Measurements from ENCODE around the gene EPB42. TPM values are rescaled to one million over a fixed set of nuclear protein-coding genes. Genes with fewer than 3 reads are reported as not detected.

EPB42 gene
- total RNA-seq, 2 experiments from 2014 or later = not detected

GRCh38 chr15:43267439-43267838 lies 46.6 kb upstream of the EPB42 start:
- Mint-ChIP-seq H3K4me1 (ENCODE audit: low read depth) (peaks cover 5% of the 10 kb centered on the region), H3K9me3 (no peaks in the 10 kb centered on the region), H3K4me3 (no peak overlapping the region), H3K27me3 (peaks cover 9% of the 10 kb centered on the region), H3K36me3 (ENCODE audit: low read depth) (no peaks in the 10 kb centered on the region), H3K27ac (no peak overlapping the region)
- H3K4me3 ChIP-seq (ENCODE audit: low read length) = no peak overlapping the region
- no peaks in the 10 kb centered on the region for H3K9me3 ChIP-seq (ENCODE audit: control insufficient read depth in 1 of 2, insufficient read depth in 1 of 2, low read length in 2 of 2)
- no peaks in the 10 kb centered on the region for H3K36me3 ChIP-seq (ENCODE audit: insufficient read depth, low read length)
- ChIA-PET POLR2A (no interaction called here), CTCF (interaction anchor here (2.6 kb wide), 1 partner anchor 18 kb away, joined by 6 read pairs; no protein-coding TSS in a partner anchor)
- TF ChIP-seq, protein P1, sequence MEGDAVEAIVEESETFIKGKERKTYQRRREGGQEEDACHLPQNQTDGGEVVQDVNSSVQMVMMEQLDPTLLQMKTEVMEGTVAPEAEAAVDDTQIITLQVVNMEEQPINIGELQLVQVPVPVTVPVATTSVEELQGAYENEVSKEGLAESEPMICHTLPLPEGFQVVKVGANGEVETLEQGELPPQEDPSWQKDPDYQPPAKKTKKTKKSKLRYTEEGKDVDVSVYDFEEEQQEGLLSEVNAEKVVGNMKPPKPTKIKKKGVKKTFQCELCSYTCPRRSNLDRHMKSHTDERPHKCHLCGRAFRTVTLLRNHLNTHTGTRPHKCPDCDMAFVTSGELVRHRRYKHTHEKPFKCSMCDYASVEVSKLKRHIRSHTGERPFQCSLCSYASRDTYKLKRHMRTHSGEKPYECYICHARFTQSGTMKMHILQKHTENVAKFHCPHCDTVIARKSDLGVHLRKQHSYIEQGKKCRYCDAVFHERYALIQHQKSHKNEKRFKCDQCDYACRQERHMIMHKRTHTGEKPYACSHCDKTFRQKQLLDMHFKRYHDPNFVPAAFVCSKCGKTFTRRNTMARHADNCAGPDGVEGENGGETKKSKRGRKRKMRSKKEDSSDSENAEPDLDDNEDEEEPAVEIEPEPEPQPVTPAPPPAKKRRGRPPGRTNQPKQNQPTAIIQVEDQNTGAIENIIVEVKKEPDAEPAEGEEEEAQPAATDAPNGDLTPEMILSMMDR (IDR thresholded peaks at IDR 0.05) = no peak
- H3K4me1 ChIP-seq (ENCODE audit: insufficient read depth, low read length) = peaks cover 9% of the 10 kb centered on the region
- ATAC-seq (ENCODE audit: poor library complexity) (no peak), DNase-seq (no peak)
- H3K27me3 ChIP-seq (ENCODE audit: control insufficient read depth in 1 of 2, insufficient read depth in 2 of 2, low read length in 2 of 2) = peaks cover 0 to 3% of the 10 kb centered on the region in 2 experiments
- intact Hi-C loops (cut with DNase I, micrococcal nuclease) = no loop called here
- H3K27ac ChIP-seq (ENCODE audit: low read depth in 1 of 2, low read length in 2 of 2) = no peak overlapping the region

- ATAC-seq (ENCODE audit: poor library complexity) (no peak), DNase-seq (no peak)
- no peak within 1 kb of the TSS for H3K4me3 ChIP-seq (ENCODE audit: low read length)
- intact Hi-C loops (cut with DNase I, micrococcal nuclease) = no loop called here
- Mint-ChIP-seq H3K4me1 (ENCODE audit: low read depth) (peaks cover 5% of the 10 kb centered on the region), H3K27me3 (peaks cover 5% of the 10 kb centered on the region), H3K9me3 (no peaks in the 10 kb centered on the region), H3K4me3 (no peak within 1 kb of the TSS), H3K27ac (no peak within 1 kb of the TSS), H3K36me3 (ENCODE audit: low read depth) (no peaks in the 10 kb centered on the region)
- H3K9me3 ChIP-seq (ENCODE audit: control insufficient read depth in 1 of 2, insufficient read depth in 1 of 2, low read length in 2 of 2) = no peaks in the 10 kb centered on the region
- CTCF ChIA-PET = interaction anchor here (2.6 kb wide), 1 partner anchor 19 kb away, joined by 6 read pairs; no protein-coding TSS in a partner anchor
- H3K36me3 ChIP-seq (ENCODE audit: insufficient read depth, low read length) = no peaks in the 10 kb centered on the region
- POLR2A ChIA-PET = no interaction called here
- no peak within 1 kb of the TSS for H3K27ac ChIP-seq (ENCODE audit: low read depth in 1 of 2, low read length in 2 of 2)
- peaks cover 9% of the 10 kb centered on the region for H3K4me1 ChIP-seq (ENCODE audit: insufficient read depth, low read length)
- peaks cover 0 to 3% of the 10 kb centered on the region in 2 experiments for H3K27me3 ChIP-seq (ENCODE audit: control insufficient read depth in 1 of 2, insufficient read depth in 2 of 2, low read length in 2 of 2)
- TF ChIP-seq, protein P1 (IDR thresholded peaks at IDR 0.05) = no peak
Measured at GRCh38 chr15:43266834-43267233, 46.0 kb upstream of the EPB42 start, which contains the start of gene TGM5. Gene TGM5, minus strand, starts transcription at chr15:43266928. Its CDS starts 79 bp downstream, at chr15:43266849.

DNA sequence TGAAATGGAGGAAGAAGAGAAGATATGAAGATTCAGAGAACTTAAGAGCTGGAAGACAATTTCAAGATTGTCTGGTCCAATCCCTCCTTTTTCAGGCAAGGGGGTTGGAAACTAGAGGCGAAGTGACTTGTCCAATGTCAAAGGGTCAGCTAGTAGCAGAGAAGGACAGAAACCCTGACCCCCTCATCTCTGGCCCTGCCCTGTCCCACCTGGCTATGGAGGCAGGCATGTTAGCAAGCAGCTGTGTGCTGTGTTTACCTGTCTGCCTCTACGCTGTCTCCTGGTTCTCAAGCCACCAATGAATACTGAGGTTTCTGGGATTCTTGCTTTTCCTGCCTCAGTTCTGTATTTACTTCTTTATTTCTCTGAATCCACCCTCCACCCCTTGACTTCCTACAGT lies 45.6 kb upstream of the EPB42 start:
- H3K36me3 Mint-ChIP-seq (ENCODE audit: low read depth) = no peaks in the 10 kb centered on the region
- peaks cover 5% of the 10 kb centered on the region for H3K27me3 Mint-ChIP-seq
- POLR2A ChIA-PET = no interaction called here
- H3K27ac Mint-ChIP-seq = no peak overlapping the region
- TF ChIP-seq, protein P1 (IDR thresholded peaks at IDR 0.05) = no peak
- Histone ChIP-seq H3K4me3 (ENCODE audit: low read length) (no peak overlapping the region), H3K36me3 (ENCODE audit: insufficient read depth, low read length) (no peaks in the 10 kb centered on the region), H3K4me1 (ENCODE audit: insufficient read depth, low read length) (peaks cover 9% of the 10 kb centered on the region), H3K9me3 (ENCODE audit: control insufficient read depth in 1 of 2, insufficient read depth in 1 of 2, low read length in 2 of 2) (no peaks in the 10 kb centered on the region), H3K27me3 (ENCODE audit: control insufficient read depth in 1 of 2, insufficient read depth in 2 of 2, low read length in 2 of 2) (peaks cover 0 to 3% of the 10 kb centered on the region in 2 experiments), H3K27ac (ENCODE audit: low read depth in 1 of 2, low read length in 2 of 2) (no peak overlapping the region)
- CTCF ChIA-PET = interaction anchor here (2.6 kb wide), 1 partner anchor 19 kb away, joined by 6 read pairs; no protein-coding TSS in a partner anchor
- ATAC-seq (ENCODE audit: poor library complexity) (no peak), DNase-seq (no peak)
- intact Hi-C loops (cut with DNase I, micrococcal nuclease) = no loop called here
- H3K9me3 Mint-ChIP-seq = no peaks in the 10 kb centered on the region
- H3K4me3 Mint-ChIP-seq = no peak overlapping the region
- peaks cover 5% of the 10 kb centered on the region for H3K4me1 Mint-ChIP-seq (ENCODE audit: low read depth)

All from CD4-positive, alpha-beta T cell (primary cell).